ENCODE results near the gene ZNF550. TPM values are rescaled to one million over a fixed set of nuclear protein-coding genes. Genes with fewer than 3 reads are reported as not detected.
A peak's percentile ranks its signal among the peaks of the same experiment; 100 is the strongest.

Gene ZNF550
- total RNA-seq: 1 to 10 TPM; 3.7 to 6.7 (median 4.2) TPM

- 0% methylated on average over 7 of the region's 56 CpGs for WGBS
- H3K9me3 ChIP-seq: peaks cover 0 to 45% (median 26%) of the 10 kb centered on the region in 4 donors
- TF ChIP-seq POLR2AphosphoS5 (IDR thresholded peaks at IDR 0.05) (peak; percentile 80 to 87), EP300 (IDR thresholded peaks at IDR 0.05) (no peak), POLR2A (IDR thresholded peaks at IDR 0.05; ENCODE audit: low read depth) (peak; percentile 24), CTCF (IDR thresholded peaks at IDR 0.05) (no peak)
- no peaks in the 10 kb centered on the region for H3K27me3 ChIP-seq
- peaks cover 21 to 25% (median 24%) of the 10 kb centered on the region in 4 donors for H3K4me1 ChIP-seq
- intact Hi-C loops (cut with DNase I): no loop called here
- peak within 1 kb of the TSS; percentile 79 to 91 (median 83) for H3K4me3 ChIP-seq
- peak; percentile 97 for DNase-seq (ENCODE audit: extremely low spot score)
- H3K36me3 ChIP-seq: peaks cover 16 to 20% (median 20%) of the 10 kb centered on the region in 4 donors
- H3K27ac ChIP-seq (replicated peaks in 1 of 4): peak within 1 kb of the TSS; percentile 71 to 80 (median 74)
Observed at GRCh38 chr19:57559404-57560025, at the start of gene ZNF550. TSS of gene ZNF550 (minus strand) at chr19:57559863. CDS start at chr19:57559682, 181 bp downstream.

- TF ChIP-seq EP300 (IDR thresholded peaks at IDR 0.05): no peak
- TF ChIP-seq POLR2A (IDR thresholded peaks at IDR 0.05; ENCODE audit: low read depth): no peak
- TF ChIP-seq POLR2AphosphoS5 (IDR thresholded peaks at IDR 0.05): no peak
- Histone ChIP-seq H3K27me3 (no peaks in the 10 kb centered on the region), H3K4me3 (no peak overlapping the region), H3K4me1 (no peaks in the 10 kb centered on the region), H3K36me3 (peaks cover 26 to 54% (median 47%) of the 10 kb centered on the region in 4 donors), H3K27ac (replicated peaks in 1 of 4) (no peak overlapping the region), H3K9me3 (peaks cover 4 to 72% (median 52%) of the 10 kb centered on the region in 4 donors)
- 100% methylated on average over 5 of the region's 5 CpGs for WGBS
- DNase-seq (ENCODE audit: extremely low spot score): no peak
- intact Hi-C loops (cut with DNase I): no loop called here
Observed at GRCh38 chr19:57606931-57607330, 47.3 kb upstream of the ZNF550 start.

GRCh38 chr19:57599761-57600383 lies 40.2 kb upstream of the ZNF550 start, which contains the start of gene ZNF530:
TSS of gene ZNF530 (plus strand) at chr19:57599885. CDS start at chr19:57604346, 4,461 bp downstream.
- no peaks in the 10 kb centered on the region for H3K27me3 ChIP-seq
- WGBS: under 1% methylated on average over 17 of the region's 53 CpGs
- peak within 1 kb of the TSS; percentile 47 to 70 (median 60) for H3K27ac ChIP-seq (replicated peaks in 1 of 4)
- H3K36me3 ChIP-seq: peaks cover 7 to 23% (median 16%) of the 10 kb centered on the region in 4 donors
- intact Hi-C loops (cut with DNase I): no loop called here
- peaks cover 0 to 35% (median 20%) of the 10 kb centered on the region in 4 donors for H3K9me3 ChIP-seq
- DNase-seq (ENCODE audit: extremely low spot score): peak; percentile 98
- peaks cover 7 to 20% (median 20%) of the 10 kb centered on the region in 4 donors for H3K4me1 ChIP-seq
- peak; percentile 88 to 95 for TF ChIP-seq POLR2AphosphoS5 (IDR thresholded peaks at IDR 0.05)
- no peak for TF ChIP-seq CTCF (IDR thresholded peaks at IDR 0.05)
- H3K4me3 ChIP-seq: peak within 1 kb of the TSS; percentile 79 to 91 (median 83)

- no peaks in the 10 kb centered on the region for H3K27me3 ChIP-seq
- no peak for DNase-seq (ENCODE audit: extremely low spot score)
- peak overlapping the region; percentile 47 to 70 (median 60) for H3K27ac ChIP-seq (replicated peaks in 1 of 4)
- peak overlapping the region; percentile 79 to 91 (median 83) for H3K4me3 ChIP-seq
- peaks cover 0 to 35% (median 16%) of the 10 kb centered on the region in 4 donors for H3K9me3 ChIP-seq
- H3K4me1 ChIP-seq: peaks cover 7 to 20% (median 20%) of the 10 kb centered on the region in 4 donors
- intact Hi-C loops (cut with DNase I): no loop called here
- whole genome bisulfite sequencing: 58% methylated on average over 8 of the region's 8 CpGs
- H3K36me3 ChIP-seq: peaks cover 2 to 18% (median 11%) of the 10 kb centered on the region in 4 donors
- TF ChIP-seq POLR2A (IDR thresholded peaks at IDR 0.05; ENCODE audit: low read depth) (no peak), POLR2AphosphoS5 (IDR thresholded peaks at IDR 0.05) (no peak), EP300 (IDR thresholded peaks at IDR 0.05) (no peak), CTCF (IDR thresholded peaks at IDR 0.05) (no peak)
Observed at GRCh38 chr19:57599377-57599760, 39.7 kb upstream of the ZNF550 start.

DNA sequence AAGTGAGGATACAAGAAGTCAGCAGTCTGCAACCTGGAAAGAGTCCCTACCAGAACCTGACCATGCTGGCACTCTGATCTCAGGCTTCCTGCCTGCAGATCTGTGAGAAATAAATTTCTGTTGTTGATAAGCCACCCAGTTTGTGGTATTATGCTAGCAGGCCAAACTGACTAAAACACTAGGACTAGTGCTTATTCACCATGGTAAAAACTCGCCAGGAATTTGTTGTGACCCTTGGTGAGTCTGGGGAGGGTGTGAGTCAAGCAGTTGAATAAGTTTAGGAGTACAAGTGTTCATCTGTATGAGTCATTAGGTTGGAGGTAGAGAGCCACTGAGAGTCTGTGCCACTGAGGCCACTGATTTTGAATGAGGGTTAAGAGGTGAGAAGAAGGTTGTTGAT lies 27.9 kb upstream of the ZNF550 start:
- intact Hi-C loops (cut with DNase I): no loop called here
- H3K4me1 ChIP-seq: peaks cover 17 to 20% (median 18%) of the 10 kb centered on the region in 4 donors
- H3K36me3 ChIP-seq: peaks cover 35 to 66% (median 48%) of the 10 kb centered on the region in 4 donors
- WGBS: 100% methylated on average over 1 of the region's 1 CpG
- DNase-seq (ENCODE audit: extremely low spot score): no peak
- peaks cover 22 to 91% (median 75%) of the 10 kb centered on the region in 4 donors for H3K9me3 ChIP-seq
- no peaks in the 10 kb centered on the region for H3K27me3 ChIP-seq
- no peak overlapping the region for H3K4me3 ChIP-seq
- no peak overlapping the region for H3K27ac ChIP-seq (replicated peaks in 1 of 4)
- TF ChIP-seq POLR2AphosphoS5 (IDR thresholded peaks at IDR 0.05) (no peak), POLR2A (IDR thresholded peaks at IDR 0.05; ENCODE audit: low read depth) (no peak), EP300 (IDR thresholded peaks at IDR 0.05) (no peak), CTCF (IDR thresholded peaks at IDR 0.05) (no peak)

Measured in esophagus muscularis mucosa (tissue), 4 donors.